Fibroblast of the conjunctiva (primary cell): ENCODE results near the gene TENM3.

ENCODE experiments used
- DNase-seq: peaks from one replicate; pipeline ENCODE4 v3.0.0-alpha.2; 2010; ENCODE audit warnings: low read depth

TENM3 gene

DNA sequence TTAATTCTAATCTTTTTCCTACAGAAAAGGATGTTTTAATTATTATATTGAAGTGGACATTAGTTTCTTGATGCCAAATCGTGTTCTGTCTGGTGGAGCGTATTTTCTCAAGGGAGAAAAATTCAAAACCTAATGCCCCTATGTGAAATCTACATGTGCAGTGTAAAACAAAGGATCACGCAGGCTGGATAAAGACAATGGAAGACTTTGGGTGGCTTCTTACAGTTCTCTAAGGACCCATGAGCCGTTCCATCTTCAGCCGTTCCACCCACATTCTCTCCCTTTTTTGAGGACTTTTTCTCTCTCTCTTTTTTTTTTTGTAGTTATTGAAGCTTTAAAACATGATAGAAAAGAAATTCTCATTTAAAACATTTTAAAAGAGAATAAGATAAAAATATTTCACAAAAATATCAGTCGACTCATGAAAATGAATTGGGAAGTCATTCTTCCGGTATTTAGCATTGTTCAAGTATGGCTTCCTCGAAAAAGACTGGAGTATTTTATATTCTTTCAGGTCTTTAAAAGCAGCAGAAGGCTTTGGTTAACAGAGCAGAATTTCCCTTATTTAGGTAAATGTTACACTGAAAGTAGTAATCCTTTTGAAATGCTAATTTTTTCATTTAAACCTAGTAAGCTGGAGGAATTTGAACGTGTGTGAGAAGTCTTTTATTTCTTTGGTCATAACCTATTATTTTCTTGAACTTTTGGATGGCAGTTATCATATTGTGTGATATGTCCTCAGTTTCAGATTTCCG, 11.0 kb downstream of the TENM3 start:
- no peak for DNase-seq

DNA sequence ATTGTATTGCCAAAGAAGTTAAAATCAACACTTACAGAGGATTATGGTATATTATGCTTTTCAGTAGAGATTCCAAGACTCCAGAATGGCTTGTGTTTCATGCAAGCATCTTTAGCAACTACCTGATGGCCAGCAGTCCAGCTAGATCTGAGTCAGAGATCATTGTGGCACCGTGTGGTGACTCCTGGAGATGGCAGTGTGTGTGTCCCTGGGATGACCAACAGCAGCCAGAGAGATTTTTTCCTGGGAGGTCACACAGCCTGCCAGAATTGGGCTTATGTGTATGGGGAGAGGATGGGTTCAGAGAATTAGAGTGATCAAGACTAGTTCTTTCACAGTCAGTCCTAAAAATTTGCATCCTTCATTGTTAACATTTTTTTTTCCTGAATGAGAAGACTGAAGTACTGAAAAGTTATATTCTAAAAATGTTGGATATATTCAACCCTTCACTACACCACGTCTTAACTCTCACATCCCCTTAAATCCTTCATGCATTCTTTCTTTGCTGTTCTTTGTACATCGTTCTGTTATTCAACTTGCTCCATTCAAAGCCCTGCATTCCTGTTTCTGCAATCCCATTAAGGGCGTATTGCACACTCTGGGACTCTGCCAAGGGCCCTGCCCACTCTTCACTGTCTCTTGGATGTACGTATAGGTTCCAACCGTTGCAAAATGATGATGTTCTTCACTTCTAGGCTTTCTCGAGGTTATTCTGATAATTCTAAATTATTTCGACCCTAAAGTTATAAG, 12.4 kb downstream of the TENM3 start:
- DNase-seq = no peak

DNA sequence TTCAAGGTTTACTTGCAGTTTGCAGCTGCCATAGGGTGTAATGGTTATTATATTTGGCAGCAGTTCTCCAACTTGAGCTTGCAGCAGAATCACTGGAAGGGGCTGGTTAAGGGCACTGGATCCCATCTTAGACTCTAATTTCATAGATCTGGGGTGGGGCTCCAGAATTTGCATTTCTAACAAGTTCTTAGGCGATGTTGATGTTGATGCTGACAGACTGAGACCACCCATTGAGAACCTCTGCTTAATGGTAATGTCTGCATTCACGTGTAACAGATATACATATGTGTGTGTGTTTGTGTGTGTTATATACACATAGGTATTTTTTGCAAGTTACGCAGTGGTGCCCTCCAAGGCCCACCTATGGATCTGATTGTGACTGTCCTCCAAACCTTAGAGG, 13.8 kb downstream of the TENM3 start:
- no peak for DNase-seq

DNA sequence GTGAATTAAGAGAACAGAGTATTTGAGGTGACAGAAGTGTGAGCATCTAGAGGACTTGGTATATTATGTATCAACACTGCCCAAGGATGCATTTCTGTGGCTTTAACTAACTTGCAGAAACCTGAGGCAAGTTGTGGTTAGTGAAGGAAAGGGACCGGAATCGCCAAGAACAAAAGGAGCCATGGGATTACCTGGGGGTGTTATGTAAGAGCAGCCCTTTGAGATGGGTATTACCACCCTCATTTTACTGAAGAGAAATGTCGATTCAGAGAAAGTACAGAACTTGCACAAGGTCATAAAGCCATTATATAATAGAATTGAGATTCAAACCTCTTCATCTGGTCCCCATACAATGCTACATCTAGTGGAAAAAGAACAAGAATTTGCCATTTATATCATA, 14.3 kb downstream of the TENM3 start:
- no peak for DNase-seq

DNA sequence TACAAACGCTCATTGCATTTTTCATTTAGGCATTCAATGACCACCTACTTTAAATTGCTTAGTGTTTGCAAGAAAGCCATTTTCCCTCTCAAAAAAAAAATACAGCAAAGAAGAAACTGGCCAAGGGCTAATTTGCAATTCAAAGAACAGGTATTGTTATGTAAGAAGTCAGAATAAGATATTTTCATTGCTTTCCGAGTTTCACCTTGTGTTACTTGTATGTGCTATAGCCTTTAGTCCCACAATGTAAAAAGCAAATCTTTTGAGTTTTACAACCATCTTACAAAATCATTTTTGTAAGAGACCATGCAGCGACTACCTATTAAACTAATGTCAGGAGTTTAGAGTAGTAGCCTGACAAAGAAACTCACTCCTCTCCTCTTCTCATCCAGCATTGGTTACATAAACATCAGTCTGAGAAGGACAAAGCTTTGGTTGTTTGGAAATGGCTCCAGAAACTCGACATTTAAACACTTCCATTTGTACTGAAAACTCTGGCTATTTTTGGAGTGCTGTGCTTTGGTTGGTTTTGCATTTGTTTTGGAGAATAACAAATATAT, 15.3 kb downstream of the TENM3 start:
- no peak for DNase-seq

DNA sequence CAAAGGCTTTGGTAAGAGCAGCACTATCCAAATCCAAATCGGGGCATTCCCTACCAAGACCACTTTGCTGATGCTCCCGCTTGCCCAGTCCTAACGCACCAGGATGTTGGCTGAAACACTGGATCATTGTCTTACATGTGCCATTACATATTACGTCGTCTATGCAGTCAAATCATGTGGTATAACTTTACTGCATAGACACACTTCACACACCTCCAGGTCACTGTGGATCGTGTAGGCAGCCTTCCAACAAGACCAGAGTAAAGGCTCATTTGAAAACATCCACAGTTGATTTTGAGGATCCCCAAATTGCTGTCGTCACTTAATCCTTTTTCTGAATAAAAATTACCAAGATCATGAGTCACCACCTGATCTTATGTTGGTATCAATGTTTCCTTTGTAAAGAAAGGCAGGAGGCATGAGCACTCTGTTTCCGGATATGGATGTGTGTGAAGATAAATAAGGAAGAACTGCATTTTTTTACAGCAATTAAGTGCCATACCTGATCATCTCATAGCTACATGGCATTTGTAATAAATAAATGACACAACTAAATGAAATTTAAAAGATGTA, 18.5 kb downstream of the TENM3 start:
- no peak for DNase-seq

DNA sequence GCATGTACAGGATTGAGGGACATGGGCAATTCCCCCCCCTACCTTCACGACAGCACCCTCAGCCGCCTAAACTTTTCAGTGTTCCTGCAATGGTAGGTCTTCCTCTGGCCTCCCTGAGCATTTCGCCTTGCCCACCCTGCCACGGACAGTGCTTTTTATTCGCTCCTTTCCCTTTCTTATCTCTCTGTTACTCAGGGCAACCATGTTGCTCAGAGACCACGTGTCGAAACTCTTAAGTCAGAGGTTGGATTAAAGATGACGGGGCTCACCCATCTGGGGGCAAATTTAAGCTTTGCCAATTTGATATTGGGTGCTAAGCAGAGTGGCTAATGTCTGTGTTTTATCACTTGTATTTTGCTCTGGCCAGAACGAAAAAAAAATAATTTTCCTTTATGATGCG, 20.4 kb downstream of the TENM3 start:
- DNase-seq = no peak

DNA sequence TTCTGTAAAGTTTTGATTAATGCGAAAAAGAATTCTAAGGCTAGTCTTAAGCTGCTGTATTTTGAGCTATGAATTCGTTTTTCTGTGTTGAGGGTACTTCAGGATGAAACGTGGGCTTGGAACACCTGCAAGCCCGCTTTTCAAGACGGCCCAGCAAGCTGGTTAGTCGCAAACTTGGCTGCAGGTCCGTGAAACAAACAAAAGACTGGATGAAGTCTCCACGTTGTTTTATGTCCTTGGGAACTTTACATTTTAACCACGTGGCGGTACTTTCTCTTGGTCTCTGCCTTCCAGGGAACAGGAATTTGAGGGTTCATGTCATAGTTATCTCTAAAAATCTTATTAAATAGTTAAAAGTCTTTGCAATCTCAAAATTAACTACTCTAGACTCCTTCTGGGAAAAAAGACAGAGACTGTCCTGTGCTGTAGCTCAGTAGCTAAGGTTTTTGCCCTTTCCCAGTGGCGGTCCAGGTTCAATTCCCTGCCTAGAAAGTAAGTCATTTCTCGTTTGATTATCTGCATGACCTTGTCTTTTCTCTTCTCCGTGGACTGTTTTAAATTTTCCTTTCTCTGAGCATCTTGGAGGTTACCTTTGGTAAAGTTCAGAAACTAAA, 21.0 kb downstream of the TENM3 start:
- no peak for DNase-seq

DNA sequence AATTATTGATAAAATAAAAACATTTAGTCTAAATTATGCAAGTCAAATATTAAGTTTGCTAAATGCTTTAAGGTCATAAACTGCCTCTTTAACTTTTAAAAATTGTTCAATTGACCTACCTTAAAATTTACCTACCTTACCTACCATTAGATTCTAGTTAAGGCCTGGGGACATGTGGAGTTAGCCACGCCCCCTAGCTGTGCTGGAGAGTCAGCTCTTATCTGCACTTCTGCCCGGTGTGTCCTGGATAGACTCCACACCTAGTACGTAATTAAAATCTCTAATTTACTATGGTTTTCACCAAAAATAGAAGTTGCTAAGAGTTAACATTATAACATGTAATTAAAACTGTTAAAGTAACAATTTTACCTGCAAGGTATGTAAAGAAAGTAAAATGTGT, 22.7 kb downstream of the TENM3 start:
- DNase-seq = no peak

DNA sequence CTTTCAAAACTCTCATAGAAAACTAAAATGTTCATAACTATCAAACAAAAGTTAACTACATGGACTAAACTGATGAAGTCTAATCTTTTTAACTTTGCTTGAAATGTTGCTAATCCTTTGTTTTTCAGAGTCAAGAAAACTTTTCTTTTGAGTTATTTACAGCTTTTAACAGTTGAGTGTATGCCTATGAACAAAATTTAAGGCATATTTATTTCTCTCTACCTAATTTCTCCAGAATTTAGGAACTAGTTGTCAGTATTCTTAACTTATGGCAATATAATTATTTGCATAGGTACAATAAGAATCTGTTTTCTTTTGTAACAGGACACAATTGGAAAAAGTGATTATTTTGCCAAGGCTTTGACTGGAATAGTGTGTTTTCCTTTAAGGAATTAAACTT, 23.8 kb downstream of the TENM3 start:
- no peak for DNase-seq

DNA sequence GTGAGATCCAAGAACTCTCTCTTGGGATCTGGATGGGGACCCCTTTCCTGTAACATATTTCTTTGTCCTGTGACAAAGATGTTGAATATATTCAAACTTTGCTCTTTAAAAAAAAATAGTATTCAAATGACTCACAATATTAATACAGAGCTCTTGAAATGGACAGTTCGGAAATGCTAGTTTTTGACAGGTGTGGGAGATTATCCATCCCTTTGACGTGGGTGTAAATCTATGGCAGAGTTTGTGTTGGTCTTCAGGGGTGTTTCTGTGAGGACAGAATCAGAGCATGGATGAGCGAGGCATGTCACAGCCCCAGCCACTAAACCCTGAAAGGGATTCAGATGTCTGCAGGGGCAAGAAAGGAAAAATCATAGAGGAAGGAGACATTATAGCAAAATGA, 25.8 kb downstream of the TENM3 start:
- DNase-seq = no peak

DNA sequence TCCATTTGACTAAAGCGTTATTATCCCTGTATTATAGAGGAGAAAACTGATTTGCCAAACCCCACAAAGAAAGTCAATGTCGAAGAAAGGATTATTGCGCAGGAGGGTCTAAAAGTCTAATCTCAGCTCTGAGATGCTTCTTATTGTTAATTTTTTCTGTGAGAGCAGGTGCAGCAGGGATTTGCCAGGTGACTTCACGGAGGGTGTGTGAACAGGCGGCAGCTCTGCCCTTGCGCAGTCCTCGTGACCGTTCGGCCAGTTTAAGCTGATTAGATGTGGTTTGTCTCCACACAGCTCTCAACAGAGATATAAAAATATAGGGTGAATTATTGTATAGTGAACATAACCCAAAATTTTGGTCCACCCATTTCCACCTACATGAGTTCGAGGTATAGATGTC, 28.5 kb downstream of the TENM3 start:
- DNase-seq = no peak

DNA sequence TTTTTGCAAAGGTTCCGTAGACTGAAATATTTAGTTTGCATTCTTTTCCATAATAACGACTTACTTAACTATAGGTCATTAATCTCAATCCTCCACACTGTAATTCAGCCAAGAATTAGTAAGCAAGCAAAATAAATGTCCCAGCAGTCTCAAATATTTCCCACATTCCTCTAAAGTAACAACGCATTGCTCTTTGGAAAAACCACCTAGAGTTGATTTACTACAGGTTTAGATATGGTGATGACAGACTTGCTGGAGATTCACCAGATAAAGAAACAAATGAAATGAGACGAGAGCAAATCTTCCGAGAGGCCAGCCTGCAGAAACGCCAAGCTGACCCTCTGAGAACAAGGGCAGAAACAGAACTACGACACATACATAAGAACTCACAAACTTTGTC, 28.9 kb downstream of the TENM3 start:
- DNase-seq = no peak

DNA sequence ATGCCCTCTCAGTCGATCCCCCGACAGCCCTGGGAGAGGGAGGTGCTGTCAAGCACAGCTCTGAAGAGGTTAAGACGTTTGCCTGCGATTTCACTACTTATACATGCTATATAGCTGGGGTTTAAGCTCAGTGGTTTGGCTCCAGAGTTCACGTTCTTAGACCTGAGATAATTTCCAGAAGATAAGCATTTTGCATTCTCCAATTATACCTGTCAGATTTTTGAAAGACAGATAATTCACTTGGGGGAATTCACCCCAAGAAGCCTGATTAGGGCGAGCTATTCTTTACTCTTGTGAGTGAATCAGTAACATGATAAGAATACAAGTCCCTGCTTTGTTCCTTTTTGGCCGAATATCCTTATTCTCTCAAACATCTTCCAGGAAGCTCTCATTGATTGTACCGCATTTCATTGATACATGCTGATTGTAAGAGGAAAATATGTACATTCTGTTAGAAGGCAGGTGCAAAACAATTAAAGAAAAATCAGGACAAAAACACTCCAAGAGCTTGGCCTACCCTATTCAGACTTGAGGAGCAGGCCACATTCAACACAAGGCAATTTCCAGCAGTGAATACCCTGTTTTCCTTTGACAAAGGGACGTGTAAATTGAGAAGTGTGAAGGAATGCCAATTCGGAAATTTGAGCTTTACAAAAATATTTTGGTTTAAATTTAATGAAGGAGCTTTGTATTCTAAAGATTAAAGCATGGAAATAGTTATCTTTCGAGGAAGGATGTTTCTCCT, 30.2 kb downstream of the TENM3 start:
- DNase-seq = no peak

DNA sequence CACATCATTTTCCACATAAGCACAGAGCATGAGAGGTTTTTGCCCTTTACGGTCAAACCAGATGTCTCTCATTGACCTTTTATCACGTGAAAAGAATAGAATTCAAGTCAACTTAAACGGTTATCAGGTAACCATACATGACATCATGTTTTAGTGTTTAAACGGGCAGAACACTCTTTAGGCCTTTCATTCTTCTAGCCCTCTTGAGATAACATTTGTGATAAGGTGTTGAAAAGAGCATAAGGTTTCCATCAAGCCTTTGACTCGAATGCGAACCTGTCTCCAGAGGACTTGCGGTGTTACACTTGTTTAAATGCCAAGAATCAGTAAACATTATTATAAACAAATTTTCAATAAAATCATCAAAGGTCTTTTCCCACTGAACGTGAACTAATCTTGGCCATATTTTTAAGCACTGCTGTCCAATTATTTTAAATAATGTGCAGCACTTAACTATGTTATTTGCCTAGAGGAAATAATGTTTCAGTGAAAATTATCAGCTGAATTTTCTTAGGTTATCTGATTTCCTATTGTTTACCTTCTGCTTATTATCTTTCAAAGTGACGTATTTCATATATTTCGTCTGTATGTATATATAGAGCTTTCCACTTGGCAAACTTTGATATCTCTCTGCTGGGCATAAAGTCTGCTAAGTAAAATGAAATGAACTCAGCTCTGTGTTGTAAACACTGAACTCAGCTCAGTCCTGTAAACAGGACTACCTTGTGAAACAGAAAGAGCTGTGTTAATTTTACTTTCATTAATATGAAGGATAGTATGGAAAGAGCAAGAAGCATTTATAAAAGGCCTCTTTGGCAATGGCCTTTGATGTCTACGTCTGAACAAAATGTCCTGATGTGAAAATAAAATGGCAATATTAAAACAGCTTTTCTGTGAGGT, 33.3 kb downstream of the TENM3 start:
- no peak for DNase-seq

DNA sequence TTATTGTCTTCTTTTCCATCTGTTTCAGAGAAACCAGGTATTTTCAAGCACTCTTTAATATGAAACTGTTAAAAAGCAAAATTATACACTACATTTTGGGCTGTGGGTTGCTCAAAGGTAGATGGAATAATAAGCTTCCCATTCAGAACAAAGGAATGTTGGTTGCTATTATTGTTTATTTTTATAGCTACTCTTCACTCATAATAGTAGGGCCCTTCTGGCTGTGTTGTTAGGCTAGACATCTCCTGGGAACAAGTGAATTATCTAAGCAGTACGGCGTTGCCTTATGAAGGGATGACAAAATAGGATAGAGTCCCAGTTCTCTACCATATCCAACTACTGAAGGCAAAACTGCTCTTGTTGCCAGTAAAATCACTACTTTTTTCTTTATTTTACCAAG, 34.2 kb downstream of the TENM3 start:
- DNase-seq = no peak

DNA sequence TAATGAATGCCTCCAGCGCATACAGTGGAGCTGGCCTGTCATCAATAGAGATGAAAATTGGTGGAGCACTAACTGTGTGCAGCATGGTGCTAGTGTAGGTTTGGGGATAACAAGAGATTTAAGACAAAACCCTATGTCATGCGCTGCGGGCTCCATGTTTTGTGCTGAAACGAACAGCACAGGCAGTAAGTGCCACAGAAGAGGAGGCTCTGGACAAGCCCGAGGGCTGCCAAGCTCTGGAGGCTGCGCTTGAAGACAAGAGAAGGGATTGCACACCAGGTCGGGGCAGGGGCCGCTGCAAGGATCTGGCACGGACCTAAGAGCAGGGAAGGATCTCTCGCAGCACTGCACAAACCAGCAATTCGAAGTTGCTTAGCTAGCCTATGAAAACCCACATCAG, 35.5 kb downstream of the TENM3 start:
- no peak for DNase-seq

DNA sequence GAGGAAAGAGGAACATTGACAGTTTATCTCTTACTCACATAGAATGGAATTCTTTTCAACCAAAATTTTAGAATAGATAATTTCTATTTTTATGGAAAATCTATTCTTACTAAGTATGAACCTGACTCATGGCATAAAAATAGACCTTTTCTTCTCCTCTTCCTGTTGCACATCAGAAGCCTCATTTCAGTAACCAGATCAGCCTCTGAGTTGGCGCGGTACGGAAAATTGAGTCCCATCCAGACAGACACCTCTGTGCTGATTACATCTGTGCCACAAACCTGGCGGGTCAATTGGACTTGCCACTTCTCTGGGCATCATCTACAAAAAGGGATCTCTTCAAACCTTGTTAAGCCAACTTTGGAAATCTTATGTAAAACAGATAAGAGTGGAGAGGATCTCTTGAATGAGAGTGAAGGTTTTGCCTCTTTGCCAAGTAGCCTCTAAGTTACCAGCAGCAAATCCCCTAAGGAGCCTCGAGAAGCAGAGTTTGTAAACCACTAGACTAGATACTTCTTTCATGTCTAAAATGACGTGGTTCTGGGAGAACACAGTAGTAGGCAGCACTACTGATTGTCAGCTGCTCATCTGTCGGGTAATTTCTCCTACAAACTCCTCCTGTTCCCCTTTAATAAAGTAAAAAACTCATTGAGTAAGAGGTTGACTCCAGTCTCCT, 37.4 kb downstream of the TENM3 start:
- DNase-seq = no peak

DNA sequence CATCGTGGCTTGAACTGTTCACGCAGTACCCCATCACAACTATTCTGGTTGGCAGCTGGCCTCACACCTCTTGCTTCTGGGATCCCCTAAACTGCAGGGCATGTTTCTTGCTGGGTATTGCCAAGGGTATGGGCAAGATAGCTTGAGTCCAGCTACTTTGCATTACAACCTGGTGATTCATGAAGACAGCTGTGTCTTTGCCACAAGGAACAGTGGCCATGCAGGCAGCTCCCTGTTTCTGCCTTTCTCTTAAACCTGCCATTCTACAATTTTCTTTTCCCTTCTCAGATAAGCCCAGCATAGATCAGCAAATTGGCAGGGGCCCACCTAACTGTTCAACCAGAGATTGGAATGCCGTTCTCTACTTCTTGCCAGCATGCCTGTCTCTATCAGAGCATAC, 42.8 kb downstream of the TENM3 start:
- no peak for DNase-seq

DNA sequence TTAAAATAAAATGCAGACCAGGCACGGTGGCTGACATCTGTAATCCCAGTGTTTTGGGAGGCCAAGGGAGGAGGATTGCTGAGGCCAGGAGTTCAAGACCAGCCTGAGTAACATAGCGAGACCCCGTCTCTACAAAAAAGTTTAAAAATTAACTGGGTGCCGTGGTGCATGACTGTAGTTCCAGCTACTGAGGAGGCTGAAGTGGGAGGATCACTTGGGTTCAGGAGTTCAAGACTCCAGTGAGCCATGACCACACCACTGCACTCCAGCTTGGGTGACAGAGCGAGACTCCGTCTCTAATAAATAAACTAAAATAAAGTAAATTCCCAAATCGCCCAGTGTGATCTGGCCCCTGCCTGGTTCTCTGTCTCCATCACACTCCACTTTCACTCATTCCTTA, 43.7 kb downstream of the TENM3 start:
- no peak for DNase-seq
